Stimulated activated memory B cell treated with anti-CD40 and anti-IgM and Interleukin-4, amounts not matched to agents 10 μg/mL and 1 μg/mL and 100 μg/mL, for 72 hours (primary cell): Measurements from ENCODE around the gene LAMB3.

Source experiments
- ATAC-seq: fragments of 150-1000 bp; cut with Tn5 transposase; 2 replicates; pipeline ENCODE4 v1.10.0; 2021
- H3K27ac Mint-ChIP-seq: one replicate; pipeline ENCODE4 v1.8.0; 2022; ENCODE audit warnings: mild to moderate bottlenecking, mixed read lengths
- H3K27me3 Mint-ChIP-seq: one replicate; pipeline ENCODE4 v1.8.0; 2022; ENCODE audit warnings: mixed read lengths
- H3K36me3 Mint-ChIP-seq: one replicate; pipeline ENCODE4 v1.8.0; 2022; ENCODE audit warnings: mixed read lengths
- H3K4me1 Mint-ChIP-seq: one replicate; pipeline ENCODE4 v1.8.0; 2022; ENCODE audit warnings: mixed read lengths
- H3K4me3 Mint-ChIP-seq: one replicate; pipeline ENCODE4 v1.8.0; 2022; ENCODE audit warnings: mild to moderate bottlenecking, moderate library complexity, mixed read lengths
- H3K9me3 Mint-ChIP-seq: one replicate; pipeline ENCODE4 v1.8.0; 2022; ENCODE audit warnings: mixed read lengths

The LAMB3 gene

GRCh38 chr1:209630383-209631225, 21.6 kb downstream of the LAMB3 start:
- Mint-ChIP-seq H3K4me1 (peaks cover 26% of the 10 kb centered on the region), H3K27ac (no peak overlapping the region), H3K9me3 (no peaks in the 10 kb centered on the region), H3K36me3 (no peaks in the 10 kb centered on the region), H3K4me3 (no peak overlapping the region), H3K27me3 (peaks cover 28% of the 10 kb centered on the region)
- no peak for ATAC-seq

DNA sequence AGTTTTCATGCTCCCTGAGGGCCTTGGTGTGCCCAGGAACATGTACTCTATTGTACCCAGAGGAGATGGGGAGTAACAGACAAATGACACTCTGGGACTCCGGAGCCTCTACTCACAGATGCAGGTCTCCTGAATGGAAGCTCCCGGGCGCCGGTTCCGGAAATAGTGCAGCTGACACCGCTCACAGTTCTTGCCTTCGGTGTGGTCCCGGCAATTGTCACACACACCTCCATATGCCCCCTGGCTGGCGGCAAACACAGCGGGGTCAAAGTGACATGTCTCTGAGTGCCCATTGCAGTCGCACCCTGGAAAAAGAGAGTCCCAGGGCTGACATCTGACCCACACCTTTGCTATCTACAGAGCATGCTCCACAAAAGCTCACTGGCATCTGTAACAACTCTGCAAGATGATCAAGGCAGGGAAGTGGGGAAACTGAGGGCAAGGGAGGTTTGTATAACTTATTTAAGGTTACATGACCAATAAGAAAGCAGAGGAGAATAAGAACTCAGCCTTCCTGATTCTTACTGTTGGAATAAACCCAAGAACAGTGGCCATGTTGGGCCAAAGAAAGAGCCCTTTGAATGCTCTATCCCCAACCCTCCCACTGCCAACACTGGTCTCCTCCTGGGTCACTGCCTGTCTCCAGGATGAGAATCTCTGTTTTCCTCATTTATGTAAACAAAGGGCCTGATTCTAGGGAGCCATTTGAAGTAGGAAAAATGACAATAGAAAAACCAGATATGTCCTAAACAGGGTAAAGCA, 22.4 kb downstream of the LAMB3 start:
- peaks cover 27% of the 10 kb centered on the region for H3K4me1 Mint-ChIP-seq
- H3K4me3 Mint-ChIP-seq, result no peak overlapping the region
- no peak overlapping the region for H3K27ac Mint-ChIP-seq
- no peak for ATAC-seq
- H3K36me3 Mint-ChIP-seq, result no peaks in the 10 kb centered on the region
- H3K27me3 Mint-ChIP-seq, result peaks cover 28% of the 10 kb centered on the region
- H3K9me3 Mint-ChIP-seq, result no peaks in the 10 kb centered on the region

- ATAC-seq, result no peak
- Mint-ChIP-seq H3K27ac (no peak overlapping the region), H3K9me3 (no peaks in the 10 kb centered on the region), H3K4me1 (peaks cover 31% of the 10 kb centered on the region), H3K36me3 (no peaks in the 10 kb centered on the region), H3K4me3 (no peak overlapping the region), H3K27me3 (peaks cover 28% of the 10 kb centered on the region)
These were observed 23.5 kb downstream of the LAMB3 start for GRCh38 chr1:209628618-209629299.

DNA sequence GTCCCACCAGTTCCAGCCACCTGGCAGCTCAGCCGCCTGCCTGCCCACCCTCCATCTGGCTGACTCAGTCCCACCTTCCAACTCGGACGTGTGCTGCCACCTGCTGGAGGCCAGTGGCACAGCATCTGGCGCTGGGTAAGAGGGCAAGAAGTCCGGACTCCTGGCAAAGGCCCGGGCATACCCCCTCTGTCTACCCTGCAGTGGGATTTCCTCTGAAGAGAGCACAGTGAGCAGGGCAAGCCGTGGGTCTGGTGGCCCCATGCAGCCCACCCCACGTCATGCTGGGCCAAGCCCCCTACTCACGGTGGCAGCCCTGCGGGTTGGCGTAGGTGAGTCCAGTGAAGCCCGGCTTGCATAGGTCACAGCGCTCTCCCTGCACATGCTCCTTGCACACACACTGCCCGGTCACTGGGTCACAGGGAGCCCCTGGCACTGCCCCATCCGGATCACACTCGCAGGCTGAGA, 24.5 kb downstream of the LAMB3 start:
- Mint-ChIP-seq H3K27me3 (peaks cover 28% of the 10 kb centered on the region), H3K9me3 (no peaks in the 10 kb centered on the region), H3K36me3 (no peaks in the 10 kb centered on the region), H3K4me3 (no peak overlapping the region), H3K27ac (no peak overlapping the region), H3K4me1 (peaks cover 22% of the 10 kb centered on the region)
- ATAC-seq, result peak; percentile 73

- H3K36me3 Mint-ChIP-seq, result no peaks in the 10 kb centered on the region
- H3K4me3 Mint-ChIP-seq, result no peak overlapping the region
- H3K9me3 Mint-ChIP-seq, result no peaks in the 10 kb centered on the region
- no peak overlapping the region for H3K27ac Mint-ChIP-seq
- ATAC-seq, result no peak
- H3K4me1 Mint-ChIP-seq, result peaks cover 22% of the 10 kb centered on the region
- H3K27me3 Mint-ChIP-seq, result peaks cover 28% of the 10 kb centered on the region
These were observed 25.0 kb downstream of the LAMB3 start for GRCh38 chr1:209627027-209627731.

DNA sequence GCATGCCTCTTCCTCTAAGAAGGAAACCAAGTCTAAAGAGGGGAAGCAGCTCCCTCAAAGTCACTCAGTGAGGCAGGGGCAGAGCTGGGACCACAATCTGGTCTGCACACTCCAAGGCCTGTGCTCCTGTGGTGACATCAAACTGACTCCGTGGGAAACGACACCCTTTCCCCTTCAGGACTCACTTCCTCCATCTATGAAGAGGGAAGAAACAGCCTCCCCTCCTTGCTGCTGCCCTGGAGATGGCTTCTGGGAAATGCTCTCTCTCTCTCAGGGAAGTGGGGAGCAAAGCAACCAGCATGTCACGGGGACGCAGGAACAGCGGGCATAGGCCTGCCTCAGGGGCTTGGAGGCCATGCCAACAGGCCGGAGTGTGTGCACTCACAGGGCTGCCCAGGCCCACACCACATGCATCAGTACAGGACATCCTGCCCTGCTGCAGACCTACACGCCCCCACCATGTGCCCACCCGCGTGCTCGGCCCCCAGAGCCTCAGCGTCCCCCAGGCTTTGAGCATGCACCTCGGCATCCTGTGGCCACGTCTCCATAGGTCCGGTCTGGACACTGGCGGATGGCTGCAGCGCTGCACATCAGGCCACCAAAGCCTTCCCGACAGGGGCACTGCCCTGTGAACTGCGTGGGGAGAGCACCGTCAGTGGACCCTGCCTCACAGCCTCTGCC, 25.7 kb downstream of the LAMB3 start:
- H3K9me3 Mint-ChIP-seq, result no peaks in the 10 kb centered on the region
- H3K27me3 Mint-ChIP-seq, result peaks cover 35% of the 10 kb centered on the region
- H3K4me1 Mint-ChIP-seq, result peaks cover 15% of the 10 kb centered on the region
- ATAC-seq, result no peak
- H3K36me3 Mint-ChIP-seq, result no peaks in the 10 kb centered on the region
- H3K4me3 Mint-ChIP-seq, result no peak overlapping the region
- H3K27ac Mint-ChIP-seq, result no peak overlapping the region

DNA sequence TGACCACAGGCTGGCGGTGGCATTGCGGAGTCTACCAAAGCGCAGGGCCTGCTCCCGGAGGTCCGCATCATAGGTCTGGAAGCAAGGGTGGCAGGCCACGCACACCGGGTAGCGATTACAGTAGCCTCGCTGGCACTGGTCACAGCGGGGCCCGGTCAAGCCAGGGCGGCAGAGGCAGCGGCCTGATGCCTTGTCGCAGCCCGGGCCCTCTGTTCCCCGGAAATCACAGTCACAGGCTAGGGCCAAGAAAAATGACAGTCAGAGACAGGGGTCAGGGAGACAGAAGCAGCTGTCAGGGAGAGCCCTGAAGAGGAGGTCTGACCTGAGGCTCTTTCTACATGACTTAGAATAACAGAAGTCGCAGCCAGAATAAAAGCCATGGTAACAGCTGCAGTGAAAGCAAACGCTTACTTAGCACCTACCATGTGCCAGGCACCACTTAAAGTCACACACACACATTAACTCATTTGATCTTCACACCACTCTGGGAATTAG, 26.4 kb downstream of the LAMB3 start:
- no peaks in the 10 kb centered on the region for H3K36me3 Mint-ChIP-seq
- H3K27me3 Mint-ChIP-seq, result peaks cover 37% of the 10 kb centered on the region
- H3K9me3 Mint-ChIP-seq, result no peaks in the 10 kb centered on the region
- H3K27ac Mint-ChIP-seq, result no peak overlapping the region
- H3K4me3 Mint-ChIP-seq, result no peak overlapping the region
- ATAC-seq, result no peak
- peaks cover 13% of the 10 kb centered on the region for H3K4me1 Mint-ChIP-seq

DNA sequence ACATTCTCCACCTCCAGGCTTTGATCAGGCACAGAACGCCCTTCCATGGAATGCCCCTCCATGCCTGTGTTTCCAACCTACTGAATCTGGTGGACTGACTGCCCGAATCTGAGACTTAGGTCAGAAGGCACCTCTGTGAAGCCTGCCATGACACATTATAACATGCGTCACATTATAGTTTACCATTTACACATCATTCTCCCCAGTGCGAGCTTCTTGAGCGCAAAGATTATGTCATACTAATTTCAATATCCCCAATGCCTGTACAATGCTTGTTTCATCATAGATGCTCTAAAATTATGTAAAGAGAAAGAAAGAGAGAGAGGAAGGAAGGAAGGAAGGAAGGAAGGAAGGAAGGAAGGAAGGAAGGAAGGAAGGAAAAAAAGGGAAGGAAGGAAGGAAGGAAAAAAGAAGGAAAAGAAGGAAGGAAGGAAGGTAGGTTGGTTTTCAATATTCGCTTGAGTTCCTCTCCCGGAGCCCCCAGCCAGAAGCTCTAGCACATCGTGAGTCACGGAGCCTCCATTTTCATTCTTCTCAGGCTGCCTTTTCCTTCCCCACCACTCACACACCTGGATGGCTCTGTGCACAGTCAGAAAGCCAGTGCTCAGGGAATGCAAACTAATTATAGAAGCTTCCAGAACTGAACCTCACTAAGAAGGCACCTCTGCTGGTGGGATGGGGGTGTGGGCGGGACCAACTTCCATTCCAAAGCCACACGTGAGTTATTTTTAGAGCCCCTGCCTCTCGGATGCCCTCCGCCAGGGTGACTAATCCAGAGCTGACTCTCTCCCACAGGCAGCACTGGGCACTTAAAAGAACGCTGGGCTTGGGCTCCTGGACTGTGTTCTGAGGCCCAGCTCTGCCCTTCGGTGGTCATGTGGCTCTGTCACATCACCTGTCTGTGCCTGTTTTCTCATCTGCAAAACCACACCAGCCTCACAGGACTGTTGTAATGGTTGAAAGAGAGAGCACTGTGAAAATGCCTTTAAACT, 27.4 kb downstream of the LAMB3 start:
- H3K4me1 Mint-ChIP-seq, result peaks cover 13% of the 10 kb centered on the region
- H3K4me3 Mint-ChIP-seq, result no peak overlapping the region
- no peak overlapping the region for H3K27ac Mint-ChIP-seq
- H3K9me3 Mint-ChIP-seq, result no peaks in the 10 kb centered on the region
- H3K36me3 Mint-ChIP-seq, result no peaks in the 10 kb centered on the region
- H3K27me3 Mint-ChIP-seq, result peaks cover 37% of the 10 kb centered on the region
- no peak for ATAC-seq

DNA sequence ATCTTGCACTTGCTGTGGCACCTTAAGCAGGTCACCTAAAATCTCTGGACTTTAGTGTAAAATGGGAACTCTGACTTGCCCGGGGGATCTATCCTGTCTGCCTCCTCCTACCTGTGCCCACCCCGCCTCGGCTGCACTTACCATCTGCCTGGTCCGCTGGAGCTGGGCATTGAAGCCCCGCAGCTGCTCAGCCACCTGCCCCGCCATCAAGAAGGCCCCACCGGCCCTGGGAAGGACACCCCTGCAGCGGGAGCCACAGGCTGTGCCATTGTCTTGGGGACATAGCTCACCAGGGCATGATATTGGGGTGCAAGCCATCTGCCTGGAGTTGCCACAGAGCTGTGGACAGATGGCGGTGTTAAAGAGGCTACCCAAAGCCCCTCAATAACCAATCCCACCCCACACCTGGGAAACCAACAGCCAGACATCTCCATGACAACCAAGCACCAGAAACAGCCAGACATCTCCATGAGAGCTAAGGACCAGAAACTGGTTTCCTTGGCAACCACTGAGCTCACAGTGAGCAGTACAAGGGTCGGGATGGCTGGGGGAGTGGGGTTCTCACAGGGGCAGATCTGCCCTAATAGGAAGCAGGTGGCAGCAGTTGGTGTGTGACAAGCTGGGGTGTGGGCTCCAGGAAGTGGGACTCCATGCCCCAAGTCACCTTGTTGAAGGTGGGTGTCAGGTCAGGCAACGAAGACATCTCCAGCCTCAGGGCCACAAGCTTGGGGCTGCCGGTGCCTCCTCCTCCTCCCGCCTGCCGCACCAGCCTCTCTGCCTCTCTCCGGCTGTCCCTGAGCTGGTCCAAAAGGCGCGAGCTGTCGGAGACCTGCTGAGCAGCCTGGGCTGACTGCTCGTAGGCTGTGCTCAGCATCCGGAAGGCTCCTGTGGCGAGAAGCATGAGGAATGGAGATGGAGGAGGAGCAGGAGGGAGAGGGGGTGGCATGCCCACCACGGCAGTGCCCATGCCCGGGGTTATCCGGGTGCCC, 29.1 kb downstream of the LAMB3 start:
- Mint-ChIP-seq H3K4me3 (no peak overlapping the region), H3K9me3 (no peaks in the 10 kb centered on the region), H3K4me1 (peaks cover 13% of the 10 kb centered on the region), H3K27ac (no peak overlapping the region), H3K27me3 (peaks cover 35% of the 10 kb centered on the region), H3K36me3 (no peaks in the 10 kb centered on the region)
- ATAC-seq, result no peak

DNA sequence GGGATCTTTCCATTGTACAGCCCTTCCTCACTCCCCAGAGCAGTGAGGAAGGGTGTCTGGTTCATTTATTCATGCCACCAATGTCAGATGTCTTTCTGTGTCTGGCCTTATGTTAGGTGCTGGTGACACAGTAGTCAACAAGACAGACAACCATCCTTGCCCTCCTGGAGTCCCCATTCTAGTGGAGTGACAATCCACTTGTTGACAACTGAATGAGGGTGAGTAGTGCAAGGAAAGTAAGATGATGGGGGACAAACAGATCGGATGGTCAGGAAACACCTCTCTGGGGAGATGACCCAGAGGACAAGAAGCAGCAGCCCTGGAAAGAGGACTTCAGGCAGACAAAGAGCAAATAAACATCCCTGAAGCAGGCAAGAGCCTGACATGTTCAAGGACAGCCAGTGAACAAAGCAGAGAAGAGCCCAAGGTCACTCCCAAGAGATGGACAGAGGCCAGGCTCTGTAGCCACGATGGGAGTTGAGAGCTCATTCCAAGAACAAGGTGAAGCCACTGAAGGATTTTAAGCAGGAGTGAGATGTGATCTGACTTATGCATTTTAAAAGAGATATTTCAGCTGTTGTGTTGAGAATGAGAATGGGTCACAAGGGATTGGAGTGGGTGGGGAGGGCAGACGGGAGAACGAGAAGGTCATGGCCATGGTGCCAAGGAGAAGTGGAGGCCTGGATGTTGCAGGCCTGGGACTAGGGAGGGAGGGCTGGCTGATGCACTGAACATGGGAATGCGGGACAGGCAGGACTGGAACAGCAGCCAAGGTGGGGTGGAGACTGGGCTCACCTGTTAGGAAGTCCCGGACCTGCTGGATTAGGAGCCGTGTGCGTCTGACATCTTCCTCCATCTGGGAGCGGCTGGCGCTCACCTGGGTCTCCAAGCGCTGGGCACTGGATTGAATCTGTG, 30.2 kb downstream of the LAMB3 start:
- H3K4me1 Mint-ChIP-seq, result peaks cover 7% of the 10 kb centered on the region
- H3K27me3 Mint-ChIP-seq, result peaks cover 34% of the 10 kb centered on the region
- no peak for ATAC-seq
- no peaks in the 10 kb centered on the region for H3K36me3 Mint-ChIP-seq
- no peaks in the 10 kb centered on the region for H3K9me3 Mint-ChIP-seq
- H3K27ac Mint-ChIP-seq, result no peak overlapping the region
- no peak overlapping the region for H3K4me3 Mint-ChIP-seq

GRCh38 chr1:209621286-209621685, 30.9 kb downstream of the LAMB3 start:
- no peaks in the 10 kb centered on the region for H3K36me3 Mint-ChIP-seq
- H3K9me3 Mint-ChIP-seq, result no peaks in the 10 kb centered on the region
- no peak overlapping the region for H3K4me3 Mint-ChIP-seq
- peaks cover 7% of the 10 kb centered on the region for H3K4me1 Mint-ChIP-seq
- no peak for ATAC-seq
- no peak overlapping the region for H3K27ac Mint-ChIP-seq
- peaks cover 38% of the 10 kb centered on the region for H3K27me3 Mint-ChIP-seq

DNA sequence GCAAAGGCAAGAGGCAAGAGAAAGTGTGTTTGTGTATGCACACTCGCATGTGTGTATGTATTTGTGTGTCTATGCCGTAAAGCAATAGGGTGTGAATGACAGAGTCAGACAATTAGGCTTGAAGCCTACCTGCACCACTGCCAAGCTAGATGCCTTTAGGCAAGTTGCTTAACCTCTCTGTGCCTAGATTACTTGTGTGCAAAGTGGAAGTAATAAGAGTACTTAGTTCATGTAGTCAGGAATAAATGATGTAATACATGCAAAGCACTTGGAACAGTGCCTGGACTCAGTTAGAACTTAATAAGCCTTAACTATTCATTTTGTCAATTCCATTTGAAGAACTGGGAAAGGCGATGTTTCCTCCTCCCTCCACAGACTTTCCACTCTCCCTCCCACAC, 31.7 kb downstream of the LAMB3 start:
- Mint-ChIP-seq H3K27me3 (peaks cover 46% of the 10 kb centered on the region), H3K36me3 (no peaks in the 10 kb centered on the region), H3K4me1 (peaks cover 7% of the 10 kb centered on the region), H3K9me3 (no peaks in the 10 kb centered on the region), H3K27ac (no peak overlapping the region), H3K4me3 (no peak overlapping the region)
- ATAC-seq, result no peak
